NCI-H2227 (cell line): ENCODE data around the gene ITGA1.
"Not testable (repeated sequence)": the region's sequence is repeated elsewhere in the genome, so short reads cannot be mapped to it uniquely, and the experiment has no call there.

Experiments used
- DNase-seq: peaks from one replicate; lab custom pipeline; 2025; ENCODE audit not compliant: unreplicated experiment; lab: John Stamatoyannopoulos, UW

Gene ITGA1

GRCh38 chr5:52800394-52801213 is 12.9 kb downstream of the ITGA1 start:
- peak; percentile 42 for DNase-seq

DNA sequence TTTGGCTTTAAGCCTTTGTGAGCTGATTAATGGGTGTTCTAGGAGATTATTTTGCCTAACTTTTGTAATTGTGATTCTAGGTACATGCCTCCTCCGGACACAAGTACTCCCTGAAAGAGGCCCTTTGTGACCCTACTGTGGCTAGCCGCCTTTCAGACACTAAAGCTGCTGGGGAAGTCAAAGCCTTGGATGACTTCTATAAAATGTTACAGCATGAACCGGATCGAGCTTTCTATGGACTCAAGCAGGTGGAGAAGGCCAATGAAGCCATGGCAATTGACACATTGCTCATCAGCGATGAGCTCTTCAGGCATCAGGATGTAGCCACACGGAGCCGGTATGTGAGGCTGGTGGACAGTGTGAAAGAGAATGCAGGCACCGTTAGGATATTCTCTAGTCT is 13.6 kb downstream of the ITGA1 start:
- peak; percentile 4 for DNase-seq

DNA sequence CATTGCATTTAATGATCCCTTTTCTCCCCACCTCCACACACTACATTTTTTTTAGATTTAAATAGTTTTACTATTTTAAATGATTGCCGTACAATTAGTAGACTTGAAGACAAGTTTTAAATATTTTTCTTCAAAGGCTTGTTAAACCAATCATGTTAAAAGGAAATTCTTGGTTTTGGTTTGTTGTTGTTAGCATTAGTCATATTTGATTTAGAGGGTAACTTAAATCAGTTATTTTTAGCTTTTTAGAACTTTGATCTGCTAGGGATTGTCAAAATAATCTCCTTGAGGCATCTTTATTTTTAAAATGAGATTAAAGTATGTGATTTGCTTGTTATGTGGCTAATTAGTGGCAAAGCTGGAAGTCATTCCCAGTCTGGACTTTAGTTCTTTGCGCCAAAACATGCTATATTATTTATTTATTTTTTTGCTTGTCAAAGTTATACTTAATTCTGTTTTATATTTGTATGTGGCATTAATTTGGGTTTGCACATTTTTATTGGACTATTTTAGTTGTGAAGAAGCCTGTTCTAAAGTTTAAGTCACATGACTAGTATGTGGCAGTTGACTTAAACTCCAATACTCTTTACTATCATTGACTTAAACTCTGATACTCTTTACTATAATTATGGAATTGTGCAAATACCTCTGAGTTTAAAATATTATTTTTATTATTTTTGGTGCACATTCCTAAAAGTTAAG is 14.7 kb downstream of the ITGA1 start:
- no peak for DNase-seq

DNA sequence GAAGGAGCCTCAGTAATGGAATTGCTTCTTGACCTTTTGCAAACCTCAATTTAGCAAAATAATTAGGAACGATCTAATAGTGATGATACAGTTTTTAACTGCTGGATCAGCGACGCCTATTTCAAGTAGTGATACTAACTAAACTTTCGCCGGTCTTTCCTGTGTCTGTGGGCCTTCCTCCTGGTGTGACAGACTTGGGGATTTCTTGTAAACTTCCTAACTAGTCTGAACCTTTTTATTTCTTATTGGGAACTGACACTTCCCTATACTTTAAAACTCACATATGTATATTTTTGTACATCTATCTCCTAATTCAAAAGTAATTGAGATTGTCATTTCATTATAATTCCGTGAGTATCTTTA is 15.2 kb downstream of the ITGA1 start:
- DNase-seq, result no peak

- DNase-seq, result no peak
Observed at GRCh38 chr5:52804387-52804791, 16.7 kb downstream of the ITGA1 start.

DNA sequence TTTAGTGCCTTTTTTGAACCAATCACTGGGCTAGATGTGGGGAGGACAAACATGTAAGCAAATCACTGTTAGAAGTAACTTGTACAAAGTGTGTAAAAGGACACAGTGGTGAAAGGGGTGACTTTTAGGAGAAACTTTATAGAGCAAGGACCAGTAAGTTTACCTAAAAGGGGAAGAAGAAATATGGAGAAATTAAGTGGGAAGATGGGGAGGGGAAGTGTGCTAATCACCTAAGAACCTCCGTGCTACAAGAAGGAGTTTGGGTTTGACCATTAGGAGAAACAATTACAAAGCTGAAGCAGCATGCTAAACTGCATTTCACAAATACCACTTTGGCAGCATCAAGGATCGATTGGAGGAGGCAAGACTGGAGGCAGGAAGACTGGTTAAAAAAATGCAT is 17.3 kb downstream of the ITGA1 start:
- DNase-seq, result no peak

- DNase-seq, result no peak
Observed at GRCh38 chr5:52805615-52806014, 17.9 kb downstream of the ITGA1 start.

DNA sequence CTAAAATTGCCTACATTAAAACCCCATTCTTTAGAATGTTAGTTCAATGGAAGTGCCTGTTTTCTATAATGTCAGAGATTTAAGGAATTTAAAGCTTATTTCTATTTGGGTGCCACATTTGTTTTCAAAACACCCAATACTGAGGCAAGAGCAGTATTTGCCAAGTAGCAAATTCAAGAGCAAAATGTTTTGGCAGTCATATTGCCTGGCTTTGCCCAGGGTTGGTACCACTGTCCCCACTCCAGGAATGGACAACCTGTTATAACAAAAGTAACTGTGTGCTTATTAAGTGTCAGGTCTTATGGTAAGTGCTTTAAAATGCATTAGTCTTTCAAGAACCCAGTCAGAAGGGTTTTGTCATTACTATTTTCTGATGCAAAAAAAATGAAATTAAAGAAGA is 19.3 kb downstream of the ITGA1 start:
- no peak for DNase-seq

GRCh38 chr5:52807723-52808122 is 20.0 kb downstream of the ITGA1 start:
- no peak for DNase-seq

DNA sequence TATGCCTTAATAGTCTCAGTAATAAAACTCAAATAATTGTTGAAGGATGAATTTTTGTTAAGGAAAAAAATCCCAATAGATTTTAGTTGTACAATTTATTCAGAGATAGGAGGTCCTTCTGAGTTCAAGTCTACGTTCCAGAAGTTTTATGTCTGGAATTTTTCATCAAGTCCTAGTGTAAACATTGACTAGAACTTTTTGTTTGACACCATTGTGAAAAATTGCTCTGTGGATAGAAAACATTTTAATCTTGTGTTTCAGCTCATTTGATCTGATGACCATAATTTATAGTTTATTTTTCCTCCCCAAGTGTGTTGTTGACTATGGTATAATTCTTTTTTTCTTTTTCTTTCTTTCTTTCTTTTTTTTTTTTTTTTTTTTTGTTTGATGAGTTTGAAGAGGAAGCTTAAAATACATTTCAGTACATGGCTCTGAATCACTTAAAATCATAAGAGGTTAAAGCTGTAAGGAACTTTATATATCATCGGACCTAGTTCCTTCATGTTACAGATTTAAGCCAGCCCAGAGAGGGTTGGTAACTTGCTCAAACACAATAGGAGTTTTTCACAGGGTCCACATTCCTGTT is 20.7 kb downstream of the ITGA1 start:
- DNase-seq, result no peak

GRCh38 chr5:52809884-52810283 is 22.2 kb downstream of the ITGA1 start:
- no peak for DNase-seq

- DNase-seq, result no peak
Observed at GRCh38 chr5:52810426-52810825, 22.7 kb downstream of the ITGA1 start.

GRCh38 chr5:52811067-52811749 is 23.5 kb downstream of the ITGA1 start:
- DNase-seq, result no peak

- DNase-seq, result no peak
Observed at GRCh38 chr5:52814352-52815148, 26.8 kb downstream of the ITGA1 start.

DNA sequence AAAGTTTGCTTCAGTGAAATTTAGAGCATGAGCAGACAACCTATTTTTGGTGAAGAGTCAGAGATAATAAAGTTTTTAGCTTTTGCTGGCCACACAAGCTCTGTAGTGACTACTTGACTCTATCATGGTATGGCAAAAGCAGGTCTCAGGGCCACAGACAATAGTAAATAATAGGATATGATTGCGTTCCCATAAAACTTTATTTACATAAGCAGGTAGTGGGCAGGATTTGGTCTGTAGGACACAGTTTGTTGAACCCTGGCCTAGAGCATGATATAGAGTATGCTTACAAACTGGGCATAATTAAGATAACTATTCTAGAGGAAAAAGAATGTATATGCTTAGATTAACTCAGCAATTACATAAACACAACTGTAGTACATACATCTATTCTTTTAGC is 30.1 kb downstream of the ITGA1 start:
- no peak for DNase-seq

- no peak for DNase-seq
Observed at GRCh38 chr5:52818360-52818759, 30.6 kb downstream of the ITGA1 start.

- not testable (repeated sequence) for DNase-seq
Observed at GRCh38 chr5:52818807-52819206, 31.1 kb downstream of the ITGA1 start.

DNA sequence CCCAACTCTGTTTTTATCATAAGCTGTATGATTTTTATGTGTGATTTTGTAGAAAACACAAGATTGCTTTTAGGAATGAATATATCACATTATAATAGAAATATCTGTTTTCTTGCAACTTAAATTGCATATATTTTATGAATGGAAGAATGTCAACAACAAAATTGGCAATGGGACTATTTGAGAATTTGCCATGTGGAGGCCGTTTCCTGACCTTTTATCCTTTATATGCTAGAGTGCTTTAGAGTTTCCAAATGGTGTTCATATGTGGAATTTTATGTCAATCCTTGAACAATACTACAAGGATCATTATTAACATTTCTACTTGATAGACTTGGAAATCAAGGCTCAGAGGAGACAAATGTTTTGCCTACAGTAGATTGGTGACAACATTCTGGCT is 34.2 kb downstream of the ITGA1 start:
- no peak for DNase-seq

- peak; percentile 28 for DNase-seq
Observed at GRCh38 chr5:52822437-52822836, 34.7 kb downstream of the ITGA1 start.

DNA sequence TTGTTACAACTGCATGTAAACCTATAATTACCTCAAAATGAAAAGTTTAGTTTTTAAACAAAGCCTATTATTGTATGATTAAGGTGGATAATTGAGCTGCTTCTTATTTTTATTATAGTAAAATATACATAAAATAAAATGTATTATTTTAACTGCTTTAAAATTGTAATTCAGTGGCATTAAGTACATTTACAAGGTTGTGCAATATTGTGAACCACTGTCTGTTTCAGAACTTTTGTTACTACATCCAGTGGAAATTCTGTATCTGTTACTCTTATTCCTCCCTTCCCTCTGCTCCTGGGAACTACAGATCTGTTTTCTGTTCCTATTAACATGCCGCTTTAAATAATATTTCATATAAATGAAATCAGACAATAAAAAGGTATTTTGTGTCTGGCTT is 37.1 kb downstream of the ITGA1 start:
- DNase-seq, result no peak

GRCh38 chr5:52825826-52826225 is 38.1 kb downstream of the ITGA1 start:
- DNase-seq, result no peak
